GM12873 (cell line): ENCODE measurements around the gene ENOX2.

ENCODE experiments used
- CTCF ChIP-seq: IDR thresholded peaks from 2 replicates; pipeline ENCODE4 v1.5.1; 2012; ENCODE audit warnings: low read depth, mild to moderate bottlenecking, moderate library complexity, low read length, control low read depth; ENCODE audit not compliant: insufficient read depth; ENCODE audit errors: missing control alignments

The ENOX2 gene

GRCh38 chrX:130741151-130741550 is 161.9 kb downstream of the ENOX2 start:
- TF ChIP-seq CTCF, result no peak

GRCh38 chrX:130738638-130739195 is 164.3 kb downstream of the ENOX2 start:
- TF ChIP-seq CTCF, result no peak

- TF ChIP-seq CTCF, result no peak
Measured at GRCh38 chrX:130734713-130735112, 168.3 kb downstream of the ENOX2 start.

GRCh38 chrX:130728208-130728607 is 174.8 kb downstream of the ENOX2 start:
- TF ChIP-seq CTCF, result no peak

- TF ChIP-seq CTCF, result no peak
Measured at GRCh38 chrX:130726661-130727060, 176.3 kb downstream of the ENOX2 start.

- TF ChIP-seq CTCF, result no peak
Measured at GRCh38 chrX:130725519-130725918, 177.5 kb downstream of the ENOX2 start.

- TF ChIP-seq CTCF, result no peak
Measured at GRCh38 chrX:130719413-130719812, 183.6 kb downstream of the ENOX2 start.

- no peak for TF ChIP-seq CTCF
Measured at GRCh38 chrX:130718137-130718536, 184.9 kb downstream of the ENOX2 start.
